OCI-LY7 (cell line): ENCODE measurements around the gene SPTBN4. TPM values are rescaled to one million over a fixed set of nuclear protein-coding genes. Genes with fewer than 3 reads are reported as not detected.
"Not testable (repeated sequence)": the region's sequence is repeated elsewhere in the genome, so short reads cannot be mapped to it uniquely, and the experiment has no call there.

Source experiments
- BruUV-seq: library from RNA; stranded (reverse); fragments of 400-500 nt; replicated peaks from 2 replicates; lab custom pipeline; 2021; lab: Mats Ljungman, UMichigan
- CTCF ChIA-PET: fragments of 300-600 bp; sonication (Branson Sonifier 250); formaldehyde crosslinking; loops from one replicate; lab custom pipeline; 2022; ENCODE audit warnings: antibody characterized with exemption; ENCODE audit not compliant: unreplicated experiment; lab: Charles Lee
- POLR2A ChIA-PET: fragments of 300-600 bp; sonication (Branson Sonifier 250); formaldehyde crosslinking; loops from one replicate; lab custom pipeline; 2022; ENCODE audit warnings: antibody characterized with exemption; lab: Charles Lee
- DNase-seq: peaks from one replicate; pipeline ENCODE4 v3.0.0-alpha.2; 2015; ENCODE audit warnings: low spot score
- H2AFZ ChIP-seq: fragments of 200-600 bp; sonication (generic), shearing (Covaris generic); 2 replicates; pipeline ENCODE4 v1.6.1; 2014; ENCODE audit warnings: mild to moderate bottlenecking, antibody characterized with exemption, low read length, moderate library complexity
- H3K27ac ChIP-seq: fragments of 200-600 bp; sonication (generic); 2 replicates; pipeline ENCODE4 v1.5.1; 2014; ENCODE audit warnings: mixed run types, low read depth, mild to moderate bottlenecking, moderate library complexity, low read length, inconsistent platforms; ENCODE audit not compliant: poor library complexity, severe bottlenecking
- H3K36me3 ChIP-seq: fragments of 200-600 bp; sonication (generic); 2 replicates; pipeline ENCODE4 v1.6.1; 2014; ENCODE audit warnings: mild to moderate bottlenecking, antibody characterized with exemption, low read length, moderate library complexity, mixed read lengths; ENCODE audit not compliant: insufficient read depth
- H3K4me1 ChIP-seq: fragments of 200-600 bp; sonication (generic); 2 replicates; pipeline ENCODE4 v1.5.1; 2014; ENCODE audit warnings: mild to moderate bottlenecking, low read length; ENCODE audit not compliant: insufficient read depth, poor library complexity, severe bottlenecking
- H3K4me2 ChIP-seq: fragments of 200-600 bp; sonication (generic); 2 replicates; pipeline ENCODE4 v1.6.1; 2014; ENCODE audit warnings: mild to moderate bottlenecking, low read length
- H3K4me3 ChIP-seq: fragments of 200-600 bp; sonication (generic); 2 replicates; pipeline ENCODE4 v1.5.1; 2014; ENCODE audit warnings: mild to moderate bottlenecking, low read depth, low read length; ENCODE audit not compliant: poor library complexity, severe bottlenecking
- H3K79me2 ChIP-seq: fragments of 200-600 bp; sonication (generic); 2 replicates; pipeline ENCODE4 v1.6.1; 2016; ENCODE audit warnings: low read depth, mild to moderate bottlenecking, low read length, moderate library complexity, mixed read lengths; ENCODE audit not compliant: insufficient read depth
- H3K9me2 ChIP-seq: fragments of 200-600 bp; sonication (generic); 2 replicates; pipeline ENCODE4 v1.6.1; 2016; ENCODE audit warnings: mild to moderate bottlenecking, low read length, mixed read lengths; ENCODE audit not compliant: insufficient read depth
- H3K9me3 ChIP-seq: fragments of 200-600 bp; sonication (generic); 2 replicates; pipeline ENCODE4 v1.6.1; 2014; ENCODE audit warnings: mild to moderate bottlenecking, mixed run types, low read length, mixed read lengths
- H4K20me1 ChIP-seq: fragments of 200-600 bp; sonication (generic); 2 replicates; pipeline ENCODE4 v1.6.1; 2014; ENCODE audit warnings: mild to moderate bottlenecking, antibody characterized with exemption, low read length, moderate library complexity, mixed read lengths; ENCODE audit not compliant: insufficient read depth
- CTCF ChIP-seq: fragments of 200-600 bp; sonication (generic); conservative IDR thresholded peaks from 2 replicates; pipeline ENCODE4 v1.5.1; 2014; ENCODE audit warnings: mild to moderate bottlenecking, antibody characterized with exemption, low read length, moderate library complexity, mixed read lengths
- EZH2phosphoT487 ChIP-seq: fragments of 200-600 bp; sonication (generic); IDR thresholded peaks from 2 replicates; pipeline ENCODE4 v1.6.1; 2018; ENCODE audit warnings: low read depth, borderline replicate concordance, mild to moderate bottlenecking, mixed run types, antibody characterized with exemption, low read length, moderate library complexity, mixed read lengths
- intact Hi-C: fragments of 100-400 bp; cut with micrococcal nuclease; formaldehyde crosslinking; loops from one replicate; pipeline ENCODE4 v1.10.0; 2022; ENCODE audit not compliant: unreplicated experiment
- total RNA-seq, 2 experiments: library from RNA; depleted of rRNA in 1 of 2; stranded (reverse); fragments of >200 nt in 1 of 2; shearing (Covaris generic) in 1 of 2; gene quantifications; 2 replicates each; pipeline ENCODE4 v1.2.3, GENCODE V29; 2014 to 2022

The SPTBN4 gene
- total RNA-seq, 2 experiments from 2014 or later, result 4.1 to 6.3 TPM

- DNase-seq, result no peak
- POLR2A ChIA-PET, result no interaction called here
- Histone ChIP-seq H3K36me3 (no peaks in the 10 kb centered on the region), H3K79me2 (no peaks in the 10 kb centered on the region), H2AFZ (no peak overlapping the region), H3K9me3 (no peaks in the 10 kb centered on the region), H3K4me2 (no peak overlapping the region), H3K4me3 (no peak overlapping the region), H3K27ac (no peak overlapping the region), H3K4me1 (no peaks in the 10 kb centered on the region), H4K20me1 (no peaks in the 10 kb centered on the region), H3K9me2 (no peaks in the 10 kb centered on the region)
- no peak for TF ChIP-seq CTCF
- no peak for TF ChIP-seq EZH2phosphoT487
- CTCF ChIA-PET, result no interaction called here
- intact Hi-C loops, result no loop called here
- no TSS peak for BruUV-seq
Observed at GRCh38 chr19:40539070-40539469, 72.3 kb downstream of the SPTBN4 start.

DNA sequence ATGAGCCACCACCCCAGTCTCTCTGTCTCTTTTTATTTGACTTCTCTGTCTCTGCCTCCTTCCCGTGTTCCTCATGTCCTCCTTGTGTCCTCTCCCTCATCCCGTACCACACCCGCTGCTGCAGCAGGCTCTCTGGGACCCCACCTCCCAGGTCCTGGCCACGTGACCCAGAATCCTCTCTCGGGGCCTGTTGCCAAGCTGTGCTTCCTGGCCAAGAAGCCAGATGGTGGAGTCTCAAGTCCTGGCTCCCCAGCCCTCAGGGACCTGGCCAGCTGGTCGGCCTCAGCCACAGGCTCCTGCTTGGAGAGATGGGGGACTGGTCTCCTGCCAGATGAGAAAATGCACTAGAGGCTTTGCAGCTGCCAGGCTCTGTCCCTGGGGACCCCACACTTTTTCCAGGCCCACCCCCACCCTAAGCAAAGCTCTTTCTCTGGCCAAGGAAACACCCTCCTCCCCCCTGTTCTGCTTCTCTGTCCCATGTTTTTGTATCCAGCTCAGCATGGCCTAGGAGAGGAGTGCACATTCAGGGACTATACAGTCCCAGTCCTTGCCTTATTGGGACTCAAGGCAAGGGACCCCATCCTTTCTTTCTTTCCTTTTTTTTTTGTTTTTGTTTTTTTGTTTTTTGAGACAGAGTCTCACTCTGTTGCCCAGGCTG lies 75.5 kb downstream of the SPTBN4 start:
- DNase-seq, result no peak
- ChIA-PET CTCF (interaction anchor here (0.6 kb wide), 1 partner anchor 13 kb away, joined by 6 read pairs; no protein-coding TSS in a partner anchor), POLR2A (no interaction called here)
- Histone ChIP-seq H3K4me1 (no peaks in the 10 kb centered on the region), H3K4me2 (no peak overlapping the region), H3K9me3 (peaks cover 5% of the 10 kb centered on the region; the same call in 1 of the 2 replicates), H3K27ac (no peak overlapping the region), H4K20me1 (no peaks in the 10 kb centered on the region), H3K36me3 (no peaks in the 10 kb centered on the region), H3K4me3 (no peak overlapping the region), H3K79me2 (no peaks in the 10 kb centered on the region), H2AFZ (no peak overlapping the region), H3K9me2 (no peaks in the 10 kb centered on the region)
- intact Hi-C loops, result no loop called here
- TF ChIP-seq EZH2phosphoT487, result no peak
- TF ChIP-seq CTCF, result no peak
- no TSS peak for BruUV-seq

DNA sequence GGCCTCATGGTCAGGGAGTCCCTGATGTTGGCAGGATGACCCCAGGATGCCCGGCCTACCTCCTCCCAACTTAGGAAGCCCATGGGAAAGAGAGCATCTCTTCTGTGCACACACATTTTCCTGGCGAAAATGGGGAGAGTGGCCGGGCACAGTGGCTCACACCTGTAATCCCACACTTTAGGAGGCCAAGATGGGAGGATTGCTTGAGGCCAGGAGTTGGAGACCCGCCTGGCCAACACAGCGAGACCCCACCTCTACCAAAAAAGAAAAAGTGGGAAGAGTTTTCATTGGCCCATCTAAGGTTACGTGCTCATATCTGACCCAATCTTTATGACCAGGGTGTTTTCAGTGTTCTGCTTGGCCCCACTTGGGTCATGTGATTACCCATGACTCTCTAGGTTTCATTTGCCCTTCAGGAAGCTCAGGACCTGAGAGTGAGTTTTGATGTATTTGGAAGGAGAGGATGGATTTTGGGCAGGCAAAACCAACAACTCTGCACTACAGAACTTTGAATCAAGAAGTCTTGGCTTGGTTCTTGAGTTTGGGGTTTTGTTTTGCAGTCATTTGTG lies 76.3 kb downstream of the SPTBN4 start:
- no peaks in the 10 kb centered on the region for H3K9me2 ChIP-seq
- no peak for DNase-seq
- H3K4me1 ChIP-seq, result no peaks in the 10 kb centered on the region
- no peaks in the 10 kb centered on the region for H3K79me2 ChIP-seq
- no peak overlapping the region for H3K4me2 ChIP-seq
- peaks cover 5% of the 10 kb centered on the region; the same call in 1 of the 2 replicates for H3K9me3 ChIP-seq
- TF ChIP-seq EZH2phosphoT487 (no peak), CTCF (no peak)
- intact Hi-C loops, result no loop called here
- no peaks in the 10 kb centered on the region for H3K36me3 ChIP-seq
- H3K4me3 ChIP-seq, result no peak overlapping the region
- no peak overlapping the region for H2AFZ ChIP-seq
- POLR2A ChIA-PET, result no interaction called here
- H3K27ac ChIP-seq, result no peak overlapping the region
- CTCF ChIA-PET, result interaction anchor here (0.6 kb wide), 1 partner anchor 12 kb away, joined by 6 read pairs; no protein-coding TSS in a partner anchor
- BruUV-seq, result no TSS peak
- H4K20me1 ChIP-seq, result no peaks in the 10 kb centered on the region

- H4K20me1 ChIP-seq, H3K79me2 ChIP-seq, intact Hi-C loops, BruUV-seq, POLR2A ChIA-PET, H3K4me2 ChIP-seq, CTCF ChIA-PET, H3K27ac ChIP-seq, H3K9me2 ChIP-seq, DNase-seq, H3K4me3 ChIP-seq, H3K9me3 ChIP-seq, H3K36me3 ChIP-seq, H3K4me1 ChIP-seq, H2AFZ ChIP-seq: not testable (repeated sequence)
Observed at GRCh38 chr19:40546153-40546841, 79.5 kb downstream of the SPTBN4 start.
